GM18502 (cell line): ENCODE results near the gene FREM2.

Experiments used
- ATAC-seq: cut with Tn5 transposase; IDR thresholded peaks from one replicate; pipeline ENCODE4 v1.9.1; 2021; ENCODE audit warnings: mild to moderate bottlenecking; ENCODE audit not compliant: unreplicated experiment, poor library complexity

Gene FREM2

GRCh38 chr13:38821770-38822551 lies 135.1 kb downstream of the FREM2 start:
- ATAC-seq, result no peak

DNA sequence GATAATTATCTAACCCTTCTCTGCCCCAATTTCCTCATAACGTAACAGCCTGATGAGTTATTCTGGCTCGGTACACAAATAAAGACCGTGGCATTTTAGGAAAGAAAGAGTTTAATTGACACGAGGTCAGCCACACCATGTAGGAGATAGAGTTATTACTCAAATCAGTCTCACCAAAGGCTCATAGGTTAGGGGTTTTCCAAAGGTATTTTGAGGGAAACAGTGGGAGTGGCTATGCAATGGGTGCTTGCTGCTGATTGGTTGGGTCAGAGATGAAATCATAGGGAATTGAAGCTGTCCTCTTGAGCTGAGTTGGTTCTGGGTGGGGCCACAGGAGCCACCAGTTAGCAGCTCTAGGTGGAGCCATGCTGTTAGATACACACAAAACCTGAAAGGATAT lies 137.5 kb downstream of the FREM2 start:
- ATAC-seq, result peak; percentile 83

- no peak for ATAC-seq
Observed at GRCh38 chr13:38826182-38826813, 139.4 kb downstream of the FREM2 start.

DNA sequence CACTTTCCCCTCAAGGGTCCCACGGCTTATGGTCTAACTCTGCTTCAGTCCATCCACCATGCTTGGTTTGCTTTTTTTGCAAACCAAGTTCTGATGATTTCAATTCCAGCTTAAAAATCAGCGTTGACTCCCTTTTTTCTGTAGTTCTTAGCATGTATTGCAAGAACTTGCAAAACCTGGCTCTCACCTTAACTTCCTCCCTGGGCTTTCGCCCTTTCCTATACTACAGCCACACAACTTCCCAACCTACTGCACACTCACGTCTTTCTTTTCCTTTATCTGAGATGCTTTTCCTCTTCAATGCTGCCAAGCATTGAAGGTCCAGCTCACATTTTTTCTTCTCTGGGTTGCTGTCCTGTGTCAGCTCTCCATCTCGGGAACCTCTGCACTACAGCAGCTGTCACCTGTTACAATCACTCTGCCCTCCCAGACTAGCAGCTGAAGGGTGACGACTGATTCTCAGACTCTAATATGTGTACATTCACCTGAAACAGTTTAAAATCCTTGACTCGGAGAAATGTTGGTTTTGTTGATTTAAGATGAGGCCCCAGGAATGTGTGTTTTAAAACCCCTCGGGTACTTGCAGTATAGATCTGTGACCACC lies 143.7 kb downstream of the FREM2 start:
- ATAC-seq, result no peak

GRCh38 chr13:38844581-38844980 lies 157.7 kb downstream of the FREM2 start:
- ATAC-seq, result no peak

DNA sequence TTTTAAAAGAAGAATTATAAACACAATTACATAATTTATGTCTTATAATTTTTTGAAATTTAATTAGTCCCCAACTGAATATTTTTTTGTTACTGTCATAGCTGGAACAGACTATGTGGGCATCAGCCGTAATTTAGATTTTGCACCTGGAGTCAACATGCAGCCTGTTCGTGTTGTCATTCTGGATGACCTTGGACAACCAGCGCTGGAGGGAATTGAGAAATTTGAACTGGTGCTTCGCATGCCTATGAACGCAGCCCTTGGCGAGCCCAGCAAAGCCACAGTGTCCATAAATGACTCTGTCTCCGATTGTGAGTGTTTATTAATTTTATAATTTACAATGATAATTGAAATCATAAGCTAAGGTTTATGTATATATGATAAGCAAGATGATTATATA lies 161.5 kb downstream of the FREM2 start:
- ATAC-seq, result no peak

GRCh38 chr13:38849315-38849714 lies 162.4 kb downstream of the FREM2 start:
- no peak for ATAC-seq

- ATAC-seq, result peak; percentile 85
Observed at GRCh38 chr13:38850868-38851626, 164.2 kb downstream of the FREM2 start.

- ATAC-seq, result no peak
Observed at GRCh38 chr13:38854226-38854625, 167.3 kb downstream of the FREM2 start.

DNA sequence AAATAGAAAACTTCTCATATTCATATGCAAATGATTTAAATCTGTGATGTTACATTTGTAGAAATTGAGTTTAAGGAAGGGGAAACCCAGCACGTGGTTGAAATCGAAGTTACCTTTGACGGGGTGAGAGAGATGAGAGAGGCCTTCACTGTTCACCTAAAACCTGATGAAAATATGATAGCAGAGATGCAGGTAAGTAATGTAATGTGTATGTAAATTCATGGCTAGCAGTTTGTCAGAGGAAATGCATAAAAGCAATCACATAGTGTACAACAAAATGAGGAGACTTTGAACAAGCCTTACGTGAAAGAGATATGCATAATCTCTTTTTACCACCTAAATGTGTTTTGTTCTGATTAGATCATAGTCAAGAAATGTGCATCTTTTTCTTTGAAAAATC lies 169.2 kb downstream of the FREM2 start:
- ATAC-seq, result no peak

- no peak for ATAC-seq
Observed at GRCh38 chr13:38862443-38862842, 175.6 kb downstream of the FREM2 start.

GRCh38 chr13:38863536-38863935 lies 176.7 kb downstream of the FREM2 start:
- ATAC-seq, result no peak

- no peak for ATAC-seq
Observed at GRCh38 chr13:38866649-38867048, 179.8 kb downstream of the FREM2 start.

GRCh38 chr13:38868399-38868798 lies 181.5 kb downstream of the FREM2 start:
- no peak for ATAC-seq

- no peak for ATAC-seq
Observed at GRCh38 chr13:38868870-38869269, 182.0 kb downstream of the FREM2 start.

- no peak for ATAC-seq
Observed at GRCh38 chr13:38871275-38871674, 184.4 kb downstream of the FREM2 start.

DNA sequence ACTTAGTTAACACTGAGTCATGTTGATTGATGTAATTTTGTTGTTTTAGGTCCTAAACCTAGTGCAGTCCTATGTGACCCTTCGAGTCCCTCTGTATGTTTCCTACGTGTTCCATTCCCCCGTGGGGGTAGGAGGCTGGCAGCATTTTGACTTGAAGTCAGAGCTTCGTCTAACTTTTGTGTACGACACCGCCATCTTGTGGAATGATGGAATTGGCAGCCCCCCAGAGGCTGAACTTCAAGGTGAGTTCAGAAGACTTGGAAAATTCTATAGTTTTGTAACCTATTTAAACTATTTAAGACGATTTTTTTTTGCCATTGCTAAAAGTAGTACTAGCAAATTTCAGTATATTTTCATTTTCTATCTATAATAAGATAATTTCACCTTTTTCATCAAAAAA lies 185.8 kb downstream of the FREM2 start:
- ATAC-seq, result peak; percentile 92

GRCh38 chr13:38875186-38875875 lies 188.5 kb downstream of the FREM2 start:
- no peak for ATAC-seq

- no peak for ATAC-seq
Observed at GRCh38 chr13:38879278-38879677, 192.4 kb downstream of the FREM2 start.

- no peak for ATAC-seq
Observed at GRCh38 chr13:38879786-38880185, 192.9 kb downstream of the FREM2 start.
